Stimulated activated CD4-positive, alpha-beta T cell treated with anti-CD3 and anti-CD28 coated beads, TNF-alpha, amount 100 ng/mL, for 48 hours (primary cell): ENCODE results near the gene LGSN.
"Not testable (repeated sequence)": the region's sequence is repeated elsewhere in the genome, so short reads cannot be mapped to it uniquely, and the experiment has no call there.

Experiments
- DNase-seq, 3 donors: peaks; one replicate each; pipeline ENCODE4 v3.0.0-alpha.2; 2020; ENCODE audit warnings: low read depth in 3 of 3

Gene LGSN

DNA sequence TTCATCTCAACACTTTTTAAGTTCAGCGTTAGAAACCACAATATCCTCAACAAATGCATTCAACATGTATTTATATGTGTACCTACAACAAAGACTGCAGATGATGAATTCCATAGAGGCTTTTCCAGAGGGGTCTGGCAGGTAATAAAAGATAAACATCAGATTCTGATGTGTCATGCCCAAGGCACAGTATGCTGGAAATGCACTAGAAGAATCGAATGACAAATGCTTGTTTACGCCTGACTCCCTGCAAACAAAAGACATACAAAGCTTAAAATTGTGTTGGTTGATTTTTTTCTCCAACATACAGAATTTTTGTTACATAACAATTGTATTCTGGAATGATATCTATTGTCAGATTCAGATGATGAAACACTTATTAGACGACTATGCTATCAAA lies at the start of gene LGSN:
LGSN (minus strand) TSS at position 45 of the 400 bp plus-strand sequence; CDS start at position 5, 40 bp downstream.
- DNase-seq = no peak

DNA sequence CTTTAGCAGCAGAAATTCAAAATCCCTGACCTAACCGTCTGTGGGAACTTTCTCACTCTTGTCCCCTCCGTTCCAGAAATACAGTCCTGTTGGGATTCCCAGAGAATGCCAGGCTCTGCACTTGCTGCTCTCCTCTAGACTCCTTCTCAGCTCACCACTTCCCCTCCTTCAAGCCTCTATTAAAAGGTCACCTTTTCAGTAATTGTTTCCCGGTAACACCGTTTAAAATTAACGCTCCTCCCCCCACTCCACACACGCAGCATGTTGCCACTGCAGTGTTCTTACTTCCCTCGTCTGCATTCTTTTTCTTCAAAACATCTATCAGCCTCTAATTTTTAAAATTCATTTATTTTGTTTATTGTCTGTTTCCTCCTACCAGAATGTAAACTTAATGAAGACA lies 48.6 kb upstream of the LGSN start:
- DNase-seq = no peak

DNA sequence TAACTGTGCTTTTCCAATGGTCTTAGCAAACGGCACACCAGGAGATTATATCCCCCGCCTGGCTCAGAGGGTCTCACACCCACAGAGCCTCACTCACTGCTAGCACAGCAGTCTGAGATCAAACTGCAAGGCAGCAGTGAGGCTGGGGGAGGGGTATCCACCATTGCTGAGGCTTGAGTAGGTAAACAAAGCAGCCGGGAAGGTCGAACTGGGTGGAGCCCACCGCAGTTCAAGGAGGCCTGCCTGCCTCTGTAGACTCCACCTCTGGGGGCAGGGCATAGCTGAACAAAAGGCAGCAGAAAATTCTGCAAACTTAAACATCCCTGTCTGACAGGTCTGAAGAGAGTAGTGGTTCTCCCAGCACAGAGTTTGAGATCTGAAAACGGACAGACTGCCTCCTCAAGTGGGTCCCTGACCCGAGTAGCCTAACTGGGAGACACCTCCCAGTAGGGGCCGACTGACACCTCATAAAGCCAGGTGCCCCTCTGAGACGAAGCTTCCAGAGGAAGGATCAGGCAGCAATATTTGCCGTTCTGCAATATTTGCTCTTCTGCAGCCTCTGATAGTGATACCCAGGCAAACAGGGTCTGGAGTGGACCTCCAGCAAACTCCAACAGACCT lies 42.8 kb upstream of the LGSN start:
- not testable (repeated sequence) for DNase-seq

- not testable (repeated sequence) for DNase-seq
Measured at GRCh38 chr6:63357384-63357783, 37.6 kb upstream of the LGSN start.

DNA sequence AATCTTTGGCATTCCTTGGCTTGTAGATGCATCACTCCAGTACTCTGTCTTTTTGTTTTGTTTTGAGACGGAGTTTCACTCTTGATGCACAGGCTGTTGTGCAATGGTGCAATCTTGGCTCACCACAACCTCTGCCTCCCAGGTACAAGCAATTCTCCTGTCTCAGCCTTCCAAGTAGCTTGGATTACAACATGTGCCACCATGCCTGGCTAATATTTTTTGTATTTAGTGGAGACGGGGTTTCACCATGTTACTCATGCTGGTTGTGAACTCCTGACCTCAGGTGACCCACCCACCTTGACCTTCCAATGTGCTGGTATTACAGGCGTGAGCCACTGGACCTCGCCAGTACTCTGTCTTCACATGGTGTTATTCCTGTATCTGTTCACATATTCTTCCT lies 35.8 kb upstream of the LGSN start:
- no peak for DNase-seq

DNA sequence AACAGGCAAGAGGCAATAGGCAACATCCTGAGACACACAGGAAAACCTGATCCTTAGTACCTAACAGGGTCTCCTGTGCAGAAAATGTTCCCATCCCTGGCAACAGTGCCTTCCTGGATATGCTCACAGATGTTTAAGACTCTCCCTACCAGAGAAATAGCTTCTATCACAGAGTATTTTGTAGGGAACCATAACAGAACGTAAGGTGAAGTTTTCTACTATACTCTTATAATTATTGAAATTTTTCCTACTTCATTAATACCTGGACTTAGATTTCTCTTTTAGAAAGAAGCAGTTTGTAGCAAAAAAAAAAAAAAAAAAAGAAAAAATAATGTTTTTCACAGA lies 33.5 kb upstream of the LGSN start:
- DNase-seq = no peak

- no peak for DNase-seq
Measured at GRCh38 chr6:63352544-63353285, 32.9 kb upstream of the LGSN start.

GRCh38 chr6:63352069-63352543 lies 32.3 kb upstream of the LGSN start:
- no peak for DNase-seq

DNA sequence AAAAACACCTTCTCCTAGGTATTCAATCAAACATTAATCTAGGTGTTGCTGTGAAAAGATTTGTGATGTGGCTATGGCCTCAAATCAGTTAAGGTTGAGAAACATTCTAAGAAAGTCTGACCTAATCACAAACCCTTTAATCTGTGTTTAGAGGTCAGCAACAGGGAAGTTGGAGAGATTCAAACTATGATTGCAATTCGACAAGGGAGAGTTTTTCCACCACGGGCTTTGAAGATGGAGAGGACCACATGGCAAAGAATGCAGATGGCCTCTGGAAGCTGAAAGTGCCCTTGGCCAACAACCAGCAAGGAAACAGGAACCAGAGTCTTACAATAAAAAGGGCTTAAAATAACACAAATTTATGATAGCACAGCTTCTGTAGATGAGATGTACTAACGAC lies 29.6 kb upstream of the LGSN start:
- no peak for DNase-seq

DNA sequence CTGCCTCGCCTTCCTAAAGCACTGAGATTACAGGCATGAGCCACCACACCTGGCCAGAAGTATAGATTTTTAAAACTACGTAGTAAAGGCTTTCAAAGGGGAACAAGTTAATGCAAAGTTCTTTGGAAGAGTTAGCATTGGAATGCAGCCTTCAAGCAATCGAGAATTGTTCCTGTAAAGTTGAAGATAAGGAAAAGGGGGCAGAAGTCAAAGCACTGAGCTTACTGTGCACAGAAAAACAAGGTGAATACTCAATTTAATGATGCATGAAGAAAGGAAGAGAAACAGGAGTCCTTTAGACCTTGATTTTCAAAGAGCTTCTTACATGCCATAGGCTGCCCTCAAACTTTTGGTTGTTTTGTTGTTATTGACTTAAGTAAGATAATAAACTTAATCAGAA lies 29.1 kb upstream of the LGSN start:
- no peak for DNase-seq

GRCh38 chr6:63347599-63347998 lies 27.8 kb upstream of the LGSN start:
- no peak for DNase-seq

DNA sequence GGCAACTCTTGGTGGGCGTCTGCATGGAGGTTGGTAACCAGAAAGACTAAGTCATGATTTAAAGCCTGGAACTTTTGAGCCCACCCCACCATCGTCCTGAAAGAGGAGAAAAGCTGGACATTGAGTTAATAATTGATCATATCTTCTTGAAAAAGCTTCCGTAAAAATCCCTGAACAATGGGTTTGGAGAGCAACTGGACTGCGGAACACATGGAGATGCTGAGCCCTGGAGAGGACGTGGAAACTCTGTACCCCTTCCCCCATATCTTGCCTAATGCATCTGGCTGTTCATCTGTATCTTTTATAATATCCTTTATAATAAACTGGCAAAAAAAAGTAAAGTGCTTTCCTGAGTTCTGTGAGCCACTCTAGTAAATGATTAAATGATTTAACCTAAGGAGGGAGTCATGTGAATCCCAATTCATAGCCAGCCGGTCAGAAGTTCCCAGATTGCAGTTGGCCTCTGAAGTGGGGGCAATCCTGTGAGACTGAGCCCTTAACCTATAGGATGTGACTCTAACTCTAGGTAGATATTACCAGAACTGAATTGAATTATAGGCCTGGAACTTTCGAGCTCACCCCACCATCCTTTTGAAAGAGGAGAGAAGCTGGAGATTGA lies 26.5 kb upstream of the LGSN start:
- no peak for DNase-seq

GRCh38 chr6:63340351-63340750 lies 20.6 kb upstream of the LGSN start:
- DNase-seq = no peak

GRCh38 chr6:63334652-63335051 lies 14.9 kb upstream of the LGSN start:
- not testable (repeated sequence) for DNase-seq

- DNase-seq = no peak
Measured at GRCh38 chr6:63333440-63333839, 13.7 kb upstream of the LGSN start.

- not testable (repeated sequence) for DNase-seq
Measured at GRCh38 chr6:63326630-63327029, 6.8 kb upstream of the LGSN start.

GRCh38 chr6:63322981-63323380 lies 3.2 kb upstream of the LGSN start:
- no peak for DNase-seq

DNA sequence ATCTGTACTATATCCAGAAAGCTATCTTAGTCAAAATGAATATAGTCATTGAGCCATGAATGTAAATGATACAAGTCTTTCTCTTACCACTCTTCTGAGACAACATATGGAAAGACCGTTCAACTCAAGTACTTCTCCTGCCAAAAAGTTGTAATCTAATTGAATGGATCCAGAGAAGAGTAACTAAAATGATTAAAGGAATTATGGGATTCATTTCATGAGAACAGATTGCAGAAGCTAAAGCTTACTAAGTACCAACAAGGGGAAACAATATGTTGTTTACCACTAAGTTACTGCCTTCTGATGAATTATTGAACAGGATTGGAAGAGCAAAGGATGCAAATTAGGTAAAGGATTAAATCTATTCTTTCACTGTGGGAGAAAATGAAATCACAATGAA lies 2.0 kb upstream of the LGSN start:
- DNase-seq = no peak

DNA sequence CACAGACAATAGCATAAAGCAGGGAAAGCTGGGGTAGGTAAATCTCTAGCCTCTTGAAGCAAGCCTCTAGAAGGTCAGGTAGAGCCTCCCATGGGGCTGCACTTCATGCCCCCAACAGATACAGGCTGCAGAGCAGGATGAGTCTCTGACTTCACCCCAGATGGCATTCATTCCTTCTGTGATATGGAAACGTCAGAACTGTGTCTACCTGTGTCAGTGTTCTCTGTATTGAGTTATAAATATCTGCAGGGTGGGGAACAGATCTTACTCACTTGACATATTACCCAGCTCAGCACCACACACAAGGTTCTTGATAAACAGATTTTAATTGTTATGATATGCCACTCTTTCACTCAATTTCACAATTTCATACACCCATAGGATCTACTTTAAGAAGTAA lies 2.1 kb downstream of the LGSN start:
- no peak for DNase-seq

DNA sequence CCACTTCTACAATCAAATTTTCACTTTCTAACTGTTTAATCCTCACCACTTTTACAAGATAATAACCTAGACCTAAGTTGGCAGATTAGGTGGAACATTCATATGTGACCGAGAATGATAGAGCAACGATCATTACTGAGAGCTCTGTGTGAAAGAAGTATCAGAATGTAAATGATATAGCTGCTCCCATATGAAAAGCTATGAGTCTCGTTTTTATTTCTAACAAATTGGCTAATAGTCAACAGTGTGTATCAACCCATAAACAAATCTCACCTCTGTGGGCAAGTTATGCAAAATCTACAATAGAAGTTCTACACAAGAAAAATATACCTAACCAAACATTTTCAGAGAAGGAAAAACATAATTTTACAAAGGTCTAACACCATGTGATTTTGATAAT lies 3.7 kb downstream of the LGSN start:
- DNase-seq = no peak

- DNase-seq = no peak
Measured at GRCh38 chr6:63313111-63313510, 6.7 kb downstream of the LGSN start.

DNA sequence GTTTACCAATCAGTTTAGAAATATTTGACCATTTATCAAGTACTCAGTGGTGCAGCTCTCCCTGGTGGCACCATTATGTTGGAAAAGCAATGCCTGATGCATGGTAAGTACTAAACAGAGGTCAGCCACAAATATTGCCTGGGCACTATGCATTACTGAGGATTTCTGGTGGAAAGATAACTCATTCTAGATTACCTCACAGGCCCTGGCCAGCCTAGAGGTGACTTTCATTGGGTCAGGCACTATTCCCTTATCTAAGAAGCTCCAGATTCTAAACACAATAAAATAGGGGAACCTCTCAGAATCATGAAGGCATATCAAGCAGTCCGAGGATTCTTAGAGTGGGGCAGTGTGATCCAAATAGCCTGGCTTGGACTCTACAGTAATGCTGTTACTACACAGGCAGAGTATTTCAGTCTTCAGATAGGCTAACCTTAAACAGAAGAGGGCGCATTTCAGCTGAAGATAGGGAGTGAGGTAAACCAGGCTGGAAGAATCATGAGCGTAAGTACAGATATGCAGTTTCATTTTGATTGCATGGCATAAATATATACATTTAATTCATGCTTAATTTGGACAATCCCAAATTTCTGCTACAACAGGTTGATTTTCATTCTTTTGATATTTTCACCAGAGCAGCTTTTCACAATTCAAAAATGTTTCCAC lies 12.1 kb downstream of the LGSN start:
- DNase-seq = no peak

- DNase-seq = no peak
Measured at GRCh38 chr6:63306420-63306819, 13.4 kb downstream of the LGSN start.
